ENCODE data around the gene CSNK2A1. TPM values are rescaled to one million over a fixed set of nuclear protein-coding genes. Genes with fewer than 3 reads are reported as not detected.
A peak's percentile ranks its signal among the peaks of the same experiment; 100 is the strongest.
"Not testable (repeated sequence)": the region's sequence is repeated elsewhere in the genome, so short reads cannot be mapped to it uniquely, and the experiment has no call there.

Gene CSNK2A1
- total RNA-seq, 5 donors from 2014 or later (not counting 1 experiment from before 2014, with no cell fraction given), result 73.7 to 84.4 (median 77.4) TPM

DNA sequence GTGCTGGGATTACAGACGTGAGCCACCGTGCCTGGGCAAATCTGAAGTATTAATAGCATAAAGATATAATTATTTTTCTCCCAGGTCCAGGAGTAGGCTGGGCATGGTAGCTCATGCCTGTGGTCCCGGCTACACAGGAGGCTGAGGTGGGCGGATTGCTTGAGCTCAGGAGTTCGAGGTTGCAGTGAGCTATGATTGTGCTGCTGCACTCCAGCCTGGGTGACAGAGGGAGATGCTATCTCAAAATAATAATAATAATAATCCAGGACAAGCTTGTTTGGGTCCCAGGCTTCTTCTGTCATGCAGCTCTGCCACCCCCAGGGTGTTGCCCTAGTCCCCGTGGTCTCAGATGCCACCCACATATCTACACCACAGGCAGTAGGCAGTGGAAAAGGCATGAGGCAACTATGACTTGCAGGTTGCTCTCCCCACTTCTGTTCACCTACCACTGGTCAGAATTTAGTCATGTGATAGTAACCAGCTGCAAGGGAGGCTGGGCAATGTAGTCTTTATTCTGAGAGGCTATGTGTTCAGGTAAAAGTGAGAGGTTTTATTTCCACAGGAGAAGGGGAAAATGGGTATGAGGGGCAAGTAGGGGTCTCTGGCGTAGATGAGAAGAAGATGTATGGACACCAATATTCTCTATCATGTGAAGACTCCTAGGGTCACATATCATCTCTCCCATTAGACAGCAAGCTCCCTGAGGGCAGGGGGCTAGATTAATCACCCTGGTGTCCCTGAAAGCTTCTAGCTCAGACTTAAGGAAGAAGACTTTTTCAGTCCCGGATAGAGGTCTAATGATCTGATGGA is 40.8 kb upstream of the CSNK2A1 start:
- CTCF ChIA-PET, result no interaction called here

DNA sequence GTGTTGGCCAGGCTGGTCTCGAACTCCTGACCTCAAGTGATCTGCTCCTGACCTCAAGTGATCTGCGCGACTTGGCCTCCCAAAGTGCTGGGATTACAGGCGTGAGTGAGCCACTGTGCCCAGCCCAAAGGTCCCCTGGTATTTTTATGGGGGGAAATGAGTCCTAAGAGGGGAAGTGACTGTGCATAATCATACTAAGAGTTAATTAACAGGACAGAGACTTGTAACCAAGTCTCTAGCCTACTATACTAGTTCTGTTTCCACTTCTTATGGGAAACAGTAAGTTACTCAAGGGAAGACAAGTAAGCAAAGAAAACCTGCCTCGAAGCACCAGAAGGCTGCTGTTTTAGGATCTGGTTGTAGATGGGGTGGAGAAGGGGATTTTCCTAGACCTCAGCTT is 38.6 kb upstream of the CSNK2A1 start:
- POLR2A ChIA-PET, result no interaction called here
- Histone ChIP-seq H3K9me3 (no peaks in the 10 kb centered on the region), H3K27me3 (replicated peaks in 1 of 2; ENCODE audit: control insufficient read depth in 2 of 2, extremely low read depth in 1 of 2, insufficient read depth in 2 of 2, low read length in 1 of 2) (peaks cover 0 to 28% of the 10 kb centered on the region in 2 experiments), H3K36me3 (ENCODE audit: control insufficient read depth in 2 of 2, extremely low read depth in 1 of 2, insufficient read depth in 1 of 2, low read length in 1 of 2) (no peaks in the 10 kb centered on the region), H3K4me3 (ENCODE audit: control insufficient read depth in 1 of 2, extremely low read depth in 1 of 2, low read length in 1 of 2) (no peak overlapping the region), H3K4me1 (ENCODE audit: control insufficient read depth in 1 of 2, extremely low read depth in 1 of 2, insufficient read depth in 2 of 2, low read length in 2 of 2) (no peaks in the 10 kb centered on the region), H3K27ac (ENCODE audit: low read length) (no peak overlapping the region)
- Mint-ChIP-seq H3K27ac (no peak overlapping the region), H3K4me1 (no peaks in the 10 kb centered on the region), H3K9me3 (no peaks in the 10 kb centered on the region), H3K4me3 (no peak overlapping the region), H3K27me3 (peaks cover 7 to 11% of the 10 kb centered on the region in 2 donors), H3K36me3 (no peaks in the 10 kb centered on the region)
- ATAC-seq (replicated peaks in 1 of 4) (no peak), DNase-seq (no peak)
- 40% methylated on average over 1 of the region's 5 CpGs for WGBS (ENCODE audit: insufficient coverage)
- CTCF ChIA-PET, result no interaction called here

More for the DNA sequence above, 40.8 kb upstream of the CSNK2A1 start:
- Mint-ChIP-seq H3K27ac (no peak overlapping the region), H3K27me3 (peaks cover 7 to 11% of the 10 kb centered on the region in 2 donors), H3K4me3 (no peak overlapping the region), H3K4me1 (no peaks in the 10 kb centered on the region), H3K9me3 (no peaks in the 10 kb centered on the region), H3K36me3 (no peaks in the 10 kb centered on the region)
- ATAC-seq (replicated peaks in 1 of 4), result no peak
- H3K27me3 ChIP-seq (replicated peaks in 1 of 2; ENCODE audit: control insufficient read depth in 2 of 2, extremely low read depth in 1 of 2, insufficient read depth in 2 of 2, low read length in 1 of 2), result peaks cover 0 to 30% of the 10 kb centered on the region in 2 experiments
- H3K36me3 ChIP-seq (ENCODE audit: control insufficient read depth in 2 of 2, extremely low read depth in 1 of 2, insufficient read depth in 1 of 2, low read length in 1 of 2), result no peaks in the 10 kb centered on the region
- H3K27ac ChIP-seq (ENCODE audit: low read length), result no peak overlapping the region
- no peaks in the 10 kb centered on the region for H3K9me3 ChIP-seq
- H3K4me1 ChIP-seq (ENCODE audit: control insufficient read depth in 1 of 2, extremely low read depth in 1 of 2, insufficient read depth in 2 of 2, low read length in 2 of 2), result no peaks in the 10 kb centered on the region
- H3K4me3 ChIP-seq (ENCODE audit: control insufficient read depth in 1 of 2, extremely low read depth in 1 of 2, low read length in 1 of 2), result no peak overlapping the region
- 50% methylated on average over 2 of the region's 8 CpGs for WGBS (ENCODE audit: insufficient coverage)
- POLR2A ChIA-PET, result no interaction called here
- no peak for DNase-seq

DNA sequence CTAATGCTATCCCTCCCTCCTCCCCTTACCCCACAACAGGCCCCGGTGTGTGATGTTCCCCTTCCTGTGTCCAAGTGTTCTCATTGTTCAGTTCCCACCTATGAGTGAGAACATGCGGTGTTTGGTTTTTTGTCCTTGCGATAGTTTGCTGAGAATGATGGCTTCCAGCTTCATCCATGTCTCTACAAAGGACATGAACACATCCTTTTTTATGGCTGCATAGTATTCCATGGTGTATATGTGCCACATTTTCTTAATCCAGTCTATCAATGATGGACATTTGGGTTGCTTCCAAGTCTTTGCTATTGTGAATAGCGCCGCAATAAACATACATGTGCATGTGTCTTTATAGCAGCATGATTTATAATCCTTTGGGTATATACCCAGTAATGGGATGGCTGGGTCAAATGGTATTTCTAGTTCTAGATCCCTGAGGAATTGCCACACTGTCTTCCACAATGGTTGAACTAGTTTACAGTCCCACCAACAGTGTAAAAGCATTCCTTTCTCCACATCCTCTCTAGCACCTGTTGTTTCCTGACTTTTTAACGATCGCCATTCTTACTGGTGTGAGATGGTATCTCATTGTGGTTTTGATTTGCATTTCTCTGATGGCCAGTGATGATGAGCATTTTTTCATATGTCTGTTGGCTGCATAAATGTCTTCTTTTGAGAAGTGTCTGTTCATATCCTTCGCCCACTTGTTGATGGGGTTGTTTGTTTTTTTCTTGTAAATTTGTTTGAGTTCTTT is 35.5 kb upstream of the CSNK2A1 start:
- H3K9me3 Mint-ChIP-seq; POLR2A ChIA-PET; H3K36me3 Mint-ChIP-seq; CTCF ChIA-PET; H3K36me3 ChIP-seq (ENCODE audit: control insufficient read depth in 2 of 2, extremely low read depth in 1 of 2, insufficient read depth in 1 of 2, low read length in 1 of 2); DNase-seq; ATAC-seq (replicated peaks in 1 of 4); H3K4me1 Mint-ChIP-seq; H3K4me3 ChIP-seq (ENCODE audit: control insufficient read depth in 1 of 2, extremely low read depth in 1 of 2, low read length in 1 of 2); H3K9me3 ChIP-seq; H3K27ac Mint-ChIP-seq; H3K4me1 ChIP-seq (ENCODE audit: control insufficient read depth in 1 of 2, extremely low read depth in 1 of 2, insufficient read depth in 2 of 2, low read length in 2 of 2); H3K27ac ChIP-seq (ENCODE audit: low read length); H3K4me3 Mint-ChIP-seq: not testable (repeated sequence)
- H3K27me3 ChIP-seq (replicated peaks in 1 of 2; ENCODE audit: control insufficient read depth in 2 of 2, extremely low read depth in 1 of 2, insufficient read depth in 2 of 2, low read length in 1 of 2), result peaks cover 0 to 28% of the 10 kb centered on the region in 2 experiments
- WGBS (ENCODE audit: insufficient coverage), result no CpG with 5 or more reads among the region's 8 CpGs
- H3K27me3 Mint-ChIP-seq, result peaks cover 9 to 16% of the 10 kb centered on the region in 2 donors

DNA sequence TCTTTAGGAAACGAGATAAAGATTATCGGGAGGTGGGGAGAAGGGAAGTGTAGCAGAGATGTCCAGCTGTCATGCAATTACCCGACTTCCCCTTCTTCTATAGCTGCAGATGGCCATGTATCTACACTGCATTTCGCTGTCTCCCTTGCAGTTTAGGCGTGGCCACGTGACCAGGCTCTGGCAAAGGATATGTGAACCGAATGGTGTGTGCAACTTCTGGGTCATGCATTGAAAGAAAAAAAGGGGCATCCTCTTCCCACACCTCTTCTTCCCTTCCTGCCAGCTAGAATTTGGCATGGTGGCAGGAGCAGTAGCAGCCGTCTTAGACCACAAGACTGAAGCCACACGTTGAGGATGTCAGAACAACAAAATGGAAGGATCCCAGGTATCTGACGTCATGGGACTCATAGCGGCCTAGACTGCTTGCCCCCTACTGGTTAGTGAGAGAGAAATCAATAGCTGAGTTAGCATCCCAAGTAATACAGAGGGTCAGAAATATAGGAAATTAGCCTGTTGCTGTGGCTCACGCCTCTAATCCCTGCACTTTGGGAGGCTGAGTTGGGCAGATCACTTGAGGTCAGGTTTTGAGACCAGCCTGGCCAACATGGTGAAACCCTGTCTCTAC is 33.7 kb upstream of the CSNK2A1 start:
- Mint-ChIP-seq H3K4me1 (peaks cover 0 to 5% (median 0%) of the 10 kb centered on the region in 3 donors), H3K27me3 (peaks cover 23 to 30% of the 10 kb centered on the region in 2 donors), H3K36me3 (no peaks in the 10 kb centered on the region), H3K9me3 (no peaks in the 10 kb centered on the region), H3K4me3 (no peak overlapping the region), H3K27ac (no peak overlapping the region)
- Histone ChIP-seq H3K4me1 (ENCODE audit: control insufficient read depth in 1 of 2, extremely low read depth in 1 of 2, insufficient read depth in 2 of 2, low read length in 2 of 2) (no peaks in the 10 kb centered on the region), H3K36me3 (ENCODE audit: control insufficient read depth in 2 of 2, extremely low read depth in 1 of 2, insufficient read depth in 1 of 2, low read length in 1 of 2) (no peaks in the 10 kb centered on the region), H3K27ac (ENCODE audit: low read length) (no peak overlapping the region), H3K9me3 (no peaks in the 10 kb centered on the region), H3K4me3 (ENCODE audit: control insufficient read depth in 1 of 2, extremely low read depth in 1 of 2, low read length in 1 of 2) (no peak overlapping the region), H3K27me3 (replicated peaks in 1 of 2; ENCODE audit: control insufficient read depth in 2 of 2, extremely low read depth in 1 of 2, insufficient read depth in 2 of 2, low read length in 1 of 2) (peaks cover 0 to 29% of the 10 kb centered on the region in 2 experiments)
- ATAC-seq (replicated peaks in 1 of 4), result no peak
- CTCF ChIA-PET, result no interaction called here
- WGBS (ENCODE audit: insufficient coverage), result 69% methylated on average over 6 of the region's 12 CpGs
- peak in 1 of 35 experiments; percentile 5 for DNase-seq
- POLR2A ChIA-PET, result interaction anchor here in 1 of 2 donors (0.5 kb wide), 1 partner anchor 17 kb away, joined by 3 read pairs; no protein-coding TSS in a partner anchor

DNA sequence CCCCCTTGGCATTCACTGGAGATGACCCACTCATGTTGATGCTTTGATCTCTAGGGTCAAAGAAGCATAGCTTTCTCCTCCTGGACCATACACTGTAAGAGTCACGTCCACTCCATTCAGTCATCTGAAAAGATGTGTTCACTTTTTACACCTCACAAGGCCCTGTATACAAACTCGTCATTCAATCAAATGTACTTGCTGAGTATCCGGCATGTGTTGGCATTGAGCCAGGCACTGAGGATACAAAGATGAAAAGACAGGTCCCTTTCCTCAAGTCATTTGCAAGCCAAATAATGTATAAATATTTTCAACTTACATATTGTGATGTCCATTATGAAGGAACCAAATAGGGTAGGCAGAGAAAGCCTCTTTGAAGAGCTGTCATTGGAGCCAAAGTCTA is 32.6 kb upstream of the CSNK2A1 start:
- ChIA-PET CTCF (no interaction called here), POLR2A (no interaction called here)
- DNase-seq, result no peak
- no peak for ATAC-seq (replicated peaks in 1 of 4)
- Histone ChIP-seq H3K27ac (ENCODE audit: low read length) (no peak overlapping the region), H3K36me3 (ENCODE audit: control insufficient read depth in 2 of 2, extremely low read depth in 1 of 2, insufficient read depth in 1 of 2, low read length in 1 of 2) (no peaks in the 10 kb centered on the region), H3K27me3 (replicated peaks in 1 of 2; ENCODE audit: control insufficient read depth in 2 of 2, extremely low read depth in 1 of 2, insufficient read depth in 2 of 2, low read length in 1 of 2) (peaks cover 0 to 34% of the 10 kb centered on the region in 2 experiments), H3K4me3 (ENCODE audit: control insufficient read depth in 1 of 2, extremely low read depth in 1 of 2, low read length in 1 of 2) (no peak overlapping the region), H3K9me3 (no peaks in the 10 kb centered on the region), H3K4me1 (ENCODE audit: control insufficient read depth in 1 of 2, extremely low read depth in 1 of 2, insufficient read depth in 2 of 2, low read length in 2 of 2) (no peaks in the 10 kb centered on the region)
- Mint-ChIP-seq H3K27ac (no peak overlapping the region), H3K36me3 (no peaks in the 10 kb centered on the region), H3K4me1 (peaks cover 0 to 8% (median 0%) of the 10 kb centered on the region in 3 donors), H3K4me3 (no peak overlapping the region), H3K9me3 (no peaks in the 10 kb centered on the region), H3K27me3 (peaks cover 28 to 32% of the 10 kb centered on the region in 2 donors)
- no CpG with 5 or more reads among the region's 3 CpGs for WGBS (ENCODE audit: insufficient coverage)

DNA sequence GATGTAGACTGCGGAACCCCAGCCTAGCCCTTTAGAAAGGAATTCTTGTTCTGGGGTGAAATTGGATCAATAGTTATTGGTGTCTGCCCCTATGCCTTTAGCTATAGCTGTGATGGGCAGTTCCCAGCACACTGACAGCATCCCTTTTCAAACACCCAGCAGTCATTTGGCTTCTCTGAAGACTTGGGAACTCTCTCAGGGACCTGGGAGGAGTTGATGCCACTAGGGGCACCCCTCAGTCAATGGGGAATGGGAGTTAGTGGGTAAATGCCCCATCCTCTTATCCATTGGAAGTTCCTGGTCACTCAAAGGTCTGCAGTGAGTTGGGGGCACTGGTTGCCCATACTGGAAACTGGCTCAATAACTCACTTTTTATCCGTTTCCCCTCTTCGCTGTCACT is 31.6 kb upstream of the CSNK2A1 start:
- no CpG with 5 or more reads among the region's 3 CpGs for WGBS (ENCODE audit: insufficient coverage)
- ChIA-PET POLR2A (no interaction called here), CTCF (no interaction called here)
- Mint-ChIP-seq H3K27me3 (peaks cover 28 to 32% of the 10 kb centered on the region in 2 donors), H3K36me3 (no peaks in the 10 kb centered on the region), H3K9me3 (no peaks in the 10 kb centered on the region), H3K4me1 (peaks cover 0 to 8% (median 0%) of the 10 kb centered on the region in 3 donors), H3K27ac (no peak overlapping the region), H3K4me3 (no peak overlapping the region)
- DNase-seq (no peak), ATAC-seq (replicated peaks in 1 of 4) (no peak)
- no peak overlapping the region for H3K27ac ChIP-seq (ENCODE audit: low read length)
- H3K36me3 ChIP-seq (ENCODE audit: control insufficient read depth in 2 of 2, extremely low read depth in 1 of 2, insufficient read depth in 1 of 2, low read length in 1 of 2), result no peaks in the 10 kb centered on the region
- no peak overlapping the region for H3K4me3 ChIP-seq (ENCODE audit: control insufficient read depth in 1 of 2, extremely low read depth in 1 of 2, low read length in 1 of 2)
- H3K27me3 ChIP-seq (replicated peaks in 1 of 2; ENCODE audit: control insufficient read depth in 2 of 2, extremely low read depth in 1 of 2, insufficient read depth in 2 of 2, low read length in 1 of 2), result peaks cover 0 to 34% of the 10 kb centered on the region in 2 experiments
- no peaks in the 10 kb centered on the region for H3K4me1 ChIP-seq (ENCODE audit: control insufficient read depth in 1 of 2, extremely low read depth in 1 of 2, insufficient read depth in 2 of 2, low read length in 2 of 2)
- no peaks in the 10 kb centered on the region for H3K9me3 ChIP-seq
